Activated T-helper 1 cell treated with anti-CD3 and anti-CD28 coated beads, Interleukin-2, amount 50 U/mL, for 16 hours (primary cell): Measurements from ENCODE around the gene TMSB4Y.

ENCODE experiments used
- DNase-seq, 2 donors: peaks; one replicate each; pipeline ENCODE4 v3.0.0-alpha.2; 2020; ENCODE audit warnings: low read depth in 1 of 2, low spot score in 1 of 2

The TMSB4Y gene

GRCh38 chrY:13703568-13703968 is at the start of gene TMSB4Y:
Gene TMSB4Y, plus strand, starts transcription at chrY:13703899.
- peak in 1 of 2 donors; percentile 29 for DNase-seq

GRCh38 chrY:13664162-13664561 is 39.5 kb upstream of the TMSB4Y start:
- no peak for DNase-seq

- no peak for DNase-seq
These were observed 32.6 kb upstream of the TMSB4Y start for GRCh38 chrY:13671122-13671521.

GRCh38 chrY:13702276-13702675 is 1.4 kb upstream of the TMSB4Y start:
- no peak for DNase-seq

GRCh38 chrY:13704121-13704930 is 627 bp downstream of the TMSB4Y start:
- DNase-seq = no peak

- no peak for DNase-seq
These were observed 1.5 kb downstream of the TMSB4Y start for GRCh38 chrY:13705197-13705596.

DNA sequence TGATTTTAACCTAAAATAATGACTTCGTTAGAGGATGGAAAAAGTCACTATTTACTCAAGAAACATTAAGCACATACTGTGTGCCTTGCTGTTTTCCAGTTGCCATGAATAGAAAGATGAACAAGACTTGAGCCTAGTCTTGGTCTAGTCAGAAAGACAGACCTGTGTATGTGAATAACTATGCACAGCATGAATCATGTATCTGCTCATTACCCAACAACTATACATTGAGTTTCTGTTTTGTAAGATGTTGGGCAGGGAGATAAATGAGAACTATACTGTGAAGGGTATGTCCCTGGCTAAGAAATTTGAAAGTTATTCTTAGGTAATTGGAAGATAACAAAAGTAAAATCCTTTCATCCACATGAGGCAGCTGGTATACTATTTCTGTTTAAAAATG is 4.3 kb downstream of the TMSB4Y start:
- no peak for DNase-seq

GRCh38 chrY:13718996-13719395 is 15.3 kb downstream of the TMSB4Y start:
- no peak for DNase-seq

DNA sequence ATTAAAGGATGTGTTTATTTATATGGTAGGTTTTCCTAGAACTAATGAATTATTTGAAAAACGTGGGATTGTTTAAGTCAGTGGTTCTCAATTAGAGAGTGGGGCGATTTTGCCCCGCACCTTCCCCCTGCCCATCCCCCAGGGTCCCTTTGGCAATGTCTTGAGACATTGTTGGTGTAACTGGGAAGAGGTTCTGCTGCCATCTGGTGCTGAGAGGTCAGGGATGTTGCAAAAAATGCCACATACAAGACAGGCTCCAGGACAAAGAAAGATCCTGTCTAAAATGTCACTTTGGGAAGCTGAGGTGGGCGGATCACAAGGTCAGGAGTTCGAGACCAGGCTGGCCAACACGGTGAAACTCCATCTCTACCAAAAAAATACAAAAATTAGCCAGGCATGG is 25.8 kb downstream of the TMSB4Y start:
- no peak for DNase-seq

GRCh38 chrY:13738618-13739017 is 34.9 kb downstream of the TMSB4Y start:
- no peak for DNase-seq

GRCh38 chrY:13751289-13752071 is 47.8 kb downstream of the TMSB4Y start:
- peak in 1 of 2 donors; percentile 11 for DNase-seq

- DNase-seq = no peak
These were observed 51.0 kb downstream of the TMSB4Y start for GRCh38 chrY:13754661-13755060.
